H1 (cell line): ENCODE results near the gene MYRF. TPM values are rescaled to one million over a fixed set of nuclear protein-coding genes. Genes with fewer than 3 reads are reported as not detected.
A peak's percentile ranks its signal among the peaks of the same experiment; 100 is the strongest.

ENCODE experiments used
- CTCF ChIA-PET: fragments of 300-600 bp; sonication (Branson Sonifier 250); formaldehyde crosslinking; loops from one replicate; lab custom pipeline; 2021; ENCODE audit not compliant: partially characterized antibody; lab: Charles Lee
- POLR2A ChIA-PET: fragments of 300-600 bp; sonication (Branson Sonifier 250); formaldehyde crosslinking; loops from one replicate; lab custom pipeline; 2021; ENCODE audit warnings: inconsistent platforms; ENCODE audit not compliant: partially characterized antibody; lab: Charles Lee
- DNase-seq, 2 experiments: peaks; one replicate each; pipeline versions ENCODE4 v3.0.0 to v3.0.0-alpha.2; 2010 to 2022; ENCODE audit warnings: low spot score in 2 of 2, low read depth in 1 of 2, mixed read lengths in 1 of 2
- FAIRE-seq: peaks from 2 replicates; lab custom pipeline; 2011; peaks lifted over from hg19 to GRCh38; lab: Jason Lieb, UNC
- H2AFZ ChIP-seq: 2 replicates; pipeline ENCODE4 v1.8.1; 2012; ENCODE audit warnings: low read length, inconsistent platforms
- H2AK5ac ChIP-seq: 2 replicates; pipeline ENCODE4 v1.6.1; 2013; ENCODE audit warnings: low read depth, low read length
- H2BK120ac ChIP-seq: replicated peaks from 2 replicates; pipeline ENCODE3; 2013; ENCODE audit warnings: low read depth, low read length, inconsistent platforms
- H2BK12ac ChIP-seq: 2 replicates; pipeline ENCODE4 v1.6.1; 2013; ENCODE audit warnings: low read depth, low read length
- H2BK15ac ChIP-seq: 2 replicates; pipeline ENCODE4 v1.6.1; 2013; ENCODE audit warnings: low read length
- H2BK20ac ChIP-seq: 2 replicates; pipeline ENCODE4 v1.6.1; 2013; ENCODE audit warnings: low read length
- H2BK5ac ChIP-seq: 2 replicates; pipeline ENCODE4 v1.6.1; 2013; ENCODE audit warnings: low read depth, low read length
- H3K14ac ChIP-seq: 2 replicates; pipeline ENCODE4 v1.6.1; 2013; ENCODE audit warnings: inconsistent platforms; ENCODE audit not compliant: insufficient read length
- H3K18ac ChIP-seq: 2 replicates; pipeline ENCODE4 v1.6.1; 2013; ENCODE audit warnings: low read length; ENCODE audit errors: extremely low read depth
- H3K23ac ChIP-seq: 2 replicates; pipeline ENCODE4 v1.6.1; 2013; ENCODE audit warnings: inconsistent platforms; ENCODE audit not compliant: insufficient read length
- H3K23me2 ChIP-seq: 2 replicates; pipeline ENCODE4 v1.6.1; 2013; ENCODE audit warnings: low read depth, low read length
- H3K27ac ChIP-seq: 2 replicates; pipeline ENCODE4 v1.6.1; 2011; ENCODE audit warnings: low read depth, low read length, inconsistent platforms
- H3K27me3 ChIP-seq, 4 experiments: replicated peaks in 1 of 4; 1 replicate in 1 of 4; 2 replicates in 3 of 4; pipeline versions ENCODE4 v1.6.1 to v1.8.1; 2011 to 2013; ENCODE audit warnings: low read length in 3 of 4, mild to moderate bottlenecking in 3 of 4, inconsistent platforms in 2 of 4, mixed read lengths in 2 of 4, moderate library complexity in 1 of 4; ENCODE audit not compliant: control insufficient read depth in 3 of 4, insufficient read depth in 3 of 4; ENCODE audit errors: extremely low read depth in 1 of 4
- H3K36me3 ChIP-seq, 4 experiments: 2 replicates each; pipeline versions ENCODE4 v1.6.1 to v1.8.1; 2011 to 2013; ENCODE audit warnings: mild to moderate bottlenecking in 4 of 4, low read length in 3 of 4, moderate library complexity in 2 of 4, control low read depth in 1 of 4, inconsistent platforms in 1 of 4; ENCODE audit not compliant: insufficient read depth in 4 of 4, control insufficient read depth in 2 of 4
- H3K4ac ChIP-seq: replicated peaks from 2 replicates; pipeline ENCODE3; 2013; ENCODE audit warnings: low read length, low read depth, mixed read lengths, inconsistent platforms; ENCODE audit not compliant: insufficient read length
- H3K4me1 ChIP-seq, 4 experiments: replicated peaks in 1 of 4; 1 replicate in 1 of 4; 2 replicates in 3 of 4; pipeline versions ENCODE4 v1.6.1 to v1.8.1; 2011 to 2013; ENCODE audit warnings: low read length in 3 of 4, inconsistent platforms in 2 of 4, mixed read lengths in 1 of 4; ENCODE audit not compliant: insufficient read depth in 4 of 4, control insufficient read depth in 3 of 4
- H3K4me2 ChIP-seq, 2 experiments: 2 replicates each; pipeline versions ENCODE4 v1.6.1 to v1.8.1; 2011 to 2013; ENCODE audit warnings: low read depth in 2 of 2, low read length in 2 of 2, control low read depth in 1 of 2, inconsistent platforms in 1 of 2, mild to moderate bottlenecking in 1 of 2; ENCODE audit not compliant: insufficient read depth in 1 of 2
- H3K4me3 ChIP-seq, 4 experiments: fragments of 200-600, 300-600 bp in 1 of 4; sonication (generic), shearing (Covaris generic), sonication (Bioruptor Twin) in 1 of 4; 2 replicates each; pipeline versions ENCODE4 v1.5.1 to v1.8.1; 2011 to 2016; ENCODE audit warnings: low read length in 4 of 4, low read depth in 3 of 4, control low read depth in 2 of 4, inconsistent platforms in 2 of 4, mild to moderate bottlenecking in 2 of 4, mixed read lengths in 1 of 4, moderate library complexity in 1 of 4; ENCODE audit not compliant: insufficient read depth in 2 of 4; ENCODE audit errors: extremely low read depth in 1 of 4
- H3K56ac ChIP-seq: replicated peaks from 2 replicates; pipeline ENCODE3; 2013; ENCODE audit warnings: low read depth, mild to moderate bottlenecking, mixed read lengths, low read length, inconsistent platforms; ENCODE audit not compliant: insufficient read length
- H3K79me1 ChIP-seq: 2 replicates; pipeline ENCODE4 v1.6.1; 2013; ENCODE audit warnings: low read depth, low read length, control low read depth
- H3K79me2 ChIP-seq, 2 experiments: 2 replicates each; pipeline versions ENCODE4 v1.6.1 to v1.8.1; 2012 to 2013; ENCODE audit warnings: low read length in 2 of 2, mild to moderate bottlenecking in 2 of 2, inconsistent platforms in 1 of 2; ENCODE audit not compliant: insufficient read depth in 2 of 2, control insufficient read depth in 1 of 2
- H3K9ac ChIP-seq, 4 experiments: replicated peaks in 1 of 4; 1 replicate in 1 of 4; 2 replicates in 3 of 4; pipeline versions ENCODE4 v1.6.1 to v1.8.1; 2011 to 2013; ENCODE audit warnings: low read depth in 3 of 4, low read length in 3 of 4, control low read depth in 2 of 4, mild to moderate bottlenecking in 2 of 4, moderate library complexity in 2 of 4, inconsistent platforms in 1 of 4; ENCODE audit errors: extremely low read depth in 1 of 4
- H3K9me3 ChIP-seq, 2 experiments: 2 replicates each; pipeline versions ENCODE4 v1.6.1 to v1.8.1; 2012 to 2013; ENCODE audit warnings: mild to moderate bottlenecking in 2 of 2, moderate library complexity in 2 of 2, control low read depth in 1 of 2, inconsistent platforms in 1 of 2, low read depth in 1 of 2, low read length in 1 of 2, mixed read lengths in 1 of 2; ENCODE audit not compliant: insufficient read depth in 2 of 2
- H4K20me1 ChIP-seq, 2 experiments: replicated peaks in 1 of 2; 2 replicates each; pipeline versions ENCODE3 to v1.8.1; 2011 to 2013; ENCODE audit warnings: inconsistent platforms in 2 of 2, low read length in 2 of 2, mild to moderate bottlenecking in 1 of 2; ENCODE audit not compliant: insufficient read depth in 2 of 2, control insufficient read depth in 1 of 2
- H4K5ac ChIP-seq: 2 replicates; pipeline ENCODE4 v1.6.1; 2013; ENCODE audit warnings: low read length, low read depth, mixed read lengths, inconsistent platforms; ENCODE audit not compliant: insufficient read length
- H4K8ac ChIP-seq: 2 replicates; pipeline ENCODE4 v1.8.0; 2013; ENCODE audit warnings: mild to moderate bottlenecking, moderate library complexity, low read length, inconsistent platforms; ENCODE audit not compliant: insufficient read depth; ENCODE audit errors: extremely low read depth
- H4K91ac ChIP-seq: replicated peaks from 2 replicates; pipeline ENCODE3; 2013; ENCODE audit warnings: low read length, mixed read lengths, inconsistent platforms; ENCODE audit not compliant: insufficient read length
- BACH1 ChIP-seq: IDR thresholded peaks from 2 replicates; pipeline ENCODE4 v1.6.1; 2012; ENCODE audit warnings: low read length, improper control_type of control experiment
- CHD2 ChIP-seq: IDR thresholded peaks from 2 replicates; pipeline ENCODE4 v1.6.1; 2012; ENCODE audit warnings: low read length, improper control_type of control experiment
- CREB1 ChIP-seq: IDR thresholded peaks from 2 replicates; pipeline ENCODE4 v1.6.1; 2012; ENCODE audit warnings: inconsistent platforms
- EZH2 ChIP-seq: fragments of 200-600 bp; sonication (generic); IDR thresholded peaks from 2 replicates; pipeline ENCODE4 v1.7.1; 2012; ENCODE audit warnings: low read depth, mild to moderate bottlenecking, moderate library complexity, low read length, inconsistent platforms; ENCODE audit not compliant: severe bottlenecking
- FOSL1 ChIP-seq: IDR thresholded peaks from 2 replicates; pipeline ENCODE4 v1.6.1; 2011; ENCODE audit warnings: mild to moderate bottlenecking, low read depth, low read length, moderate library complexity; ENCODE audit not compliant: insufficient read depth
- GTF2F1 ChIP-seq: IDR thresholded peaks from 2 replicates; pipeline ENCODE4 v1.6.1; 2012; ENCODE audit warnings: low read depth, low read length, improper control_type of control experiment, borderline replicate concordance
- HDAC2 ChIP-seq, 2 experiments: fragments of 300-600 bp in 1 of 2; sonication (generic) in 1 of 2; IDR thresholded peaks; 2 replicates each; pipeline ENCODE4 v1.6.1; 2011 to 2012; ENCODE audit warnings: low read depth in 2 of 2, low read length in 2 of 2, mild to moderate bottlenecking in 2 of 2, moderate library complexity in 2 of 2, borderline replicate concordance in 1 of 2, inconsistent platforms in 1 of 2
- JUN ChIP-seq: IDR thresholded peaks from 2 replicates; pipeline ENCODE4 v1.6.1; 2011; ENCODE audit warnings: low read depth, mild to moderate bottlenecking, improper control_type of control experiment, low read length
- MAFK ChIP-seq: IDR thresholded peaks from 2 replicates; pipeline ENCODE4 v1.6.1; 2012; ENCODE audit warnings: low read depth, mild to moderate bottlenecking, improper control_type of control experiment, low read length
- NANOG ChIP-seq: IDR thresholded peaks from 2 replicates; pipeline ENCODE4 v1.6.1; 2011; ENCODE audit warnings: low read length, low read depth, mild to moderate bottlenecking, inconsistent platforms; ENCODE audit not compliant: insufficient read depth, poor library complexity, severe bottlenecking
- NRF1 ChIP-seq: IDR thresholded peaks from 2 replicates; pipeline ENCODE4 v1.6.1; 2011; ENCODE audit warnings: mild to moderate bottlenecking, low read depth, low read length, improper control_type of control experiment
- POLR2A ChIP-seq, 2 experiments: IDR thresholded peaks; 1 replicate in 1 of 2; 2 replicates in 1 of 2; pipeline ENCODE4 v1.6.1; 2011; ENCODE audit warnings: low read depth in 2 of 2, low read length in 2 of 2, mild to moderate bottlenecking in 2 of 2; ENCODE audit errors: control extremely low read depth in 1 of 2
- POU5F1 ChIP-seq: IDR thresholded peaks from 2 replicates; pipeline ENCODE4 v1.6.1; 2011; ENCODE audit warnings: low read depth, mild to moderate bottlenecking, low read length, moderate library complexity
- YY1 ChIP-seq: IDR thresholded peaks from 2 replicates; pipeline ENCODE4 v1.6.1; 2011; ENCODE audit warnings: low read depth, mild to moderate bottlenecking, low read length
- whole genome bisulfite sequencing, 2 experiments: shearing (Covaris generic) in 1 of 2; methylation state at CpG; one replicate each; pipeline versions ENCODE4 v1.1.6 to v1.1.7; 2013 to 2015; ENCODE audit warnings: low lambda C conversion rate in 2 of 2, mixed read lengths in 2 of 2, inconsistent platforms in 1 of 2, low coverage in 1 of 2, missing lambda C conversion rate in 1 of 2; ENCODE audit not compliant: insufficient replicate concordance in 2 of 2, insufficient coverage in 1 of 2, insufficient read length in 1 of 2; ENCODE audit errors: extremely low coverage in 1 of 2, missing lambda C conversion rate in 1 of 2; 5-methylcytosine and 5-hydroxymethylcytosine counted together
- polyA plus RNA-seq, 7 experiments: library from polyadenylated mRNA; depleted of rRNA in 3 of 7; stranded (reverse) in 5 of 7; unstranded in 2 of 7; fragments of >200 nt in 5 of 7; fragments of 200-250 nt in 2 of 7; gene quantifications; 1 replicate in 5 of 7; 2 replicates in 1 of 7; 4 replicates in 1 of 7; pipeline versions ENCODE4 v1.2.1 to v1.2.3, GENCODE V29; 2011 to 2013; ENCODE audit warnings: missing spikeins in 2 of 7, mixed read lengths in 2 of 7
- total RNA-seq: library from RNA; stranded (reverse); fragmentation: NEBNext Ultra II Directional; extraction: Animal tissue kit (Norgen Biotek cat#: 25700); gene quantifications from 2 replicates; pipeline ENCODE4 v1.2.1, GENCODE V29; 2021

Gene MYRF
- total and polyA plus RNA-seq, 2 of the 8 experiments (the other 6 are each of a cell fraction or from before 2014, with no cell fraction given): 6.0 to 6.1 TPM

DNA sequence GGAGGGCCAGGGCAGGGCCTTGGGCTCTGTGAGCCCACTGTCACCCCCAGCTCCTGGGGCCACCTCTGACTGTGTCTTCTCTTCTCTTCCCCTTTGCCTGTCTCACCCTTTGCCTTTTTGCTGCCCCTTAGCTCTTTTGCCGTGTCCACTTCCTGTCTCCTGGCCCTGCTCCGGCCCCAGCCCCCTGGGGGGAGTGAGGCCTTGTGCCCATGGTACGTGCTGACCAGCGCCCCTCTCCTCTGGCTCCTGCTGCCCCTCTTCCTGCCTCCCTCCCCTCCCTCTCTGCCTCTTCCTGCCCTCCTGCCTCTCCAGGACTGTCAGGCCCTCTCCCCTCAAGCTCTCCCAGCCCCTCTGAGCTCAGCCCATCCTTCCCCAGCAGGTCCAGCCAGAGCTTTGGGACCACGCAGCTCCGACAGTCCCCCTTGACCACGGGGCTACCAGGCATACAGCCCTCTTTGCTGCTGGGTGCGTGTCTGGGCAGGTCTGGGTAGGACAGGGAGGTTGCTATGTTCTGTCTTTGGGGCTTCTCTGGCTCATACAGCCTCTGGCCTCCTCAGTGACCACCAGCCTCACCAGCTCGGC lies 28.2 kb downstream of the MYRF start:
- Histone ChIP-seq H4K91ac (peak overlapping the region; percentile 48), H3K56ac (no peak overlapping the region), H2BK120ac (no peak overlapping the region), H3K23ac (no peak overlapping the region), H2BK5ac (no peak overlapping the region), H3K36me3 (peaks cover 0 to 9% (median 4%) of the 10 kb centered on the region in 4 experiments; a peak in 5 of 8 replicates), H3K27ac (no peak overlapping the region), H2AFZ (no peak overlapping the region), H3K4me3 (no peak overlapping the region), H3K79me1 (no peaks in the 10 kb centered on the region), H2BK20ac (no peak overlapping the region), H3K23me2 (no peaks in the 10 kb centered on the region), H4K5ac (no peak overlapping the region), H3K4me2 (no peak overlapping the region), H3K4me1 (peaks cover 0 to 7% (median 5%) of the 10 kb centered on the region in 4 experiments; a peak in 6 of 7 replicates), H3K14ac (no peak overlapping the region), H2BK12ac (0 out of 2 replicates have a peak overlapping the region, but pooled peaks have one; percentile 43), H3K27me3 (no peaks in the 10 kb centered on the region; a peak in 1 of 7 replicates), H4K20me1 (peaks cover 0 to 6% of the 10 kb centered on the region in 2 experiments), H4K8ac (no peak overlapping the region), H3K9me3 (no peaks in the 10 kb centered on the region), H3K18ac (no peak overlapping the region), H3K79me2 (no peaks in the 10 kb centered on the region), H3K9ac (no peak overlapping the region), H3K4ac (peak overlapping the region; percentile 71), H2AK5ac (no peak overlapping the region), H2BK15ac (no peak overlapping the region)
- ChIA-PET POLR2A (interaction anchor here (0.5 to 5.2 kb wide), 7 partner anchors 10 to 522 kb away, joined by 3 to 56 read pairs (median 5); partner anchors contain the start of genes FEN1 and TMEM258), CTCF (interaction anchor here (0.7 to 7.2 kb wide), 9 partner anchors 9 to 46 kb away, joined by 3 to 48 read pairs (median 6); partner anchors contain the start of genes FEN1, MYRF and TMEM258)
- FAIRE-seq (no peak), DNase-seq (no peak)
- WGBS, 2 experiments: 91% methylated on average over 7 of the region's 9 CpGs; no CpG with 5 or more reads in 1 of the 2 experiments
- TF ChIP-seq YY1: no peak
- no peak for TF ChIP-seq CREB1
- no peak for TF ChIP-seq BACH1
- no peak for TF ChIP-seq POU5F1
- TF ChIP-seq POLR2A (IDR thresholded peaks at IDR 0.05; ENCODE audit: control extremely low read depth in 1 of 2, low read depth in 2 of 2, low read length in 2 of 2): no peak
- TF ChIP-seq EZH2: no peak
- TF ChIP-seq CHD2: no peak
- TF ChIP-seq JUN: no peak
- no peak for TF ChIP-seq FOSL1
- TF ChIP-seq HDAC2 (IDR thresholded peaks at IDR 0.05; ENCODE audit: borderline replicate concordance in 1 of 2, low read depth in 2 of 2, low read length in 2 of 2): no peak
- no peak for TF ChIP-seq MAFK
- TF ChIP-seq GTF2F1: no peak
- no peak for TF ChIP-seq NRF1
- TF ChIP-seq NANOG: no peak
